ENCODE data around the gene BMPR1B.

GRCh38 chr4:94722748-94723147 lies 35.0 kb upstream of the BMPR1B start:
- no peak for TF ChIP-seq CBFB (CRISPR knock-in tag; IDR thresholded peaks at IDR 0.05)
- no peak for TF ChIP-seq ZBTB49 (CRISPR knock-in tag; IDR thresholded peaks at IDR 0.05; ENCODE audit: borderline replicate concordance)
- TF ChIP-seq EGR1 (conservative IDR thresholded peaks at IDR 0.05), result no peak
- no peak for TF ChIP-seq ZBTB43 (CRISPR knock-in tag; IDR thresholded peaks at IDR 0.05)
- TF ChIP-seq CBX8 (IDR thresholded peaks at IDR 0.05; ENCODE audit: borderline replicate concordance, extremely low read depth, low read depth, low read length, poor library complexity, severe bottlenecking), result no peak
